HEK293 (cell line): ENCODE measurements around the gene SUSD6.

ENCODE experiments used
- CTCF ChIA-PET: fragments of 350-600 bp; formaldehyde crosslinking; extraction: SDS; loops from one replicate; lab custom pipeline; 2021; ENCODE audit warnings: antibody characterized with exemption; lab: Yijun Ruan, JAX
- POLR2A ChIA-PET: fragments of 300-600 bp; formaldehyde crosslinking; extraction: SDS; loops from one replicate; lab custom pipeline; 2020; ENCODE audit warnings: antibody characterized with exemption, inconsistent platforms; lab: Yijun Ruan, JAX
- H3K27ac ChIP-seq: fragments of 200-500 bp; sonication (Bioruptor generic); 2 replicates; pipeline ENCODE4 v1.5.1; 2014; ENCODE audit warnings: low read depth, low read length, control low read depth, inconsistent platforms; ENCODE audit errors: extremely low read depth
- H3K36me3 ChIP-seq, 2 experiments: fragments of 200-500 bp in 1 of 2; sonication (Bioruptor generic) in 1 of 2; 1 replicate in 1 of 2; 2 replicates in 1 of 2; pipeline ENCODE4 v1.5.1; 2014 to 2017; ENCODE audit warnings: inconsistent platforms in 2 of 2, low read length in 2 of 2; ENCODE audit not compliant: control insufficient read depth in 2 of 2, insufficient read depth in 1 of 2
- H3K4me1 ChIP-seq: fragments of 200-500 bp; sonication (Bioruptor generic); 2 replicates; pipeline ENCODE4 v1.5.1; 2014; ENCODE audit warnings: mild to moderate bottlenecking, low read length, inconsistent platforms; ENCODE audit not compliant: control insufficient read depth, insufficient read depth
- H3K4me3 ChIP-seq: 2 replicates; pipeline ENCODE4 v1.5.1; 2011; ENCODE audit warnings: low read depth, mild to moderate bottlenecking, control low read depth, low read length, moderate library complexity
- H3K9me3 ChIP-seq: fragments of 200-500 bp; sonication (Bioruptor generic); 2 replicates; pipeline ENCODE4 v1.5.1; 2014; ENCODE audit warnings: low read depth, low read length, inconsistent platforms; ENCODE audit not compliant: control insufficient read depth, insufficient read depth
- KLF1 ChIP-seq: fragments of 450-650 bp; formaldehyde crosslinking; IDR thresholded peaks from 2 replicates; pipeline ENCODE4 v1.5.1; 2016; ENCODE audit warnings: missing biosample characterization, missing genetic modification characterization
- PRDM1 ChIP-seq: fragments of 450-650 bp; formaldehyde crosslinking; IDR thresholded peaks from 2 replicates; pipeline ENCODE4; 2016; ENCODE audit warnings: missing biosample characterization, missing genetic modification characterization
- WT1 ChIP-seq: fragments of 450-650 bp; formaldehyde crosslinking; IDR thresholded peaks from 2 replicates; pipeline ENCODE4 v1.5.1; 2016; ENCODE audit warnings: missing biosample characterization, missing genetic modification characterization
- ZBTB11 ChIP-seq: fragments of 450-650 bp; formaldehyde crosslinking; conservative IDR thresholded peaks from 2 replicates; pipeline ENCODE4 v1.5.1; 2016; ENCODE audit warnings: low read depth, missing biosample characterization, missing genetic modification characterization
- ZBTB49 ChIP-seq: fragments of 450-650 bp; formaldehyde crosslinking; IDR thresholded peaks from 2 replicates; pipeline ENCODE4 v1.5.1; 2016; ENCODE audit warnings: missing biosample characterization, missing genetic modification characterization, low read depth
- ZBTB8A ChIP-seq: fragments of 450-650 bp; formaldehyde crosslinking; IDR thresholded peaks from 2 replicates; pipeline ENCODE4 v1.5.1; 2016; ENCODE audit warnings: missing biosample characterization, missing genetic modification characterization
- ZNF114 ChIP-seq: fragments of 450-650 bp; formaldehyde crosslinking; IDR thresholded peaks from 2 replicates; pipeline ENCODE4 v1.5.0; 2017; ENCODE audit warnings: missing biosample characterization, missing genetic modification characterization
- ZNF146 ChIP-seq: fragments of 450-650 bp; formaldehyde crosslinking; IDR thresholded peaks from 2 replicates; pipeline ENCODE4 v1.5.1; 2016; ENCODE audit warnings: missing biosample characterization, missing genetic modification characterization
- ZNF18 ChIP-seq: fragments of 450-650 bp; formaldehyde crosslinking; IDR thresholded peaks from 2 replicates; pipeline ENCODE4 v1.5.1; 2016; ENCODE audit warnings: missing biosample characterization, missing genetic modification characterization
- ZNF274 ChIP-seq, 2 experiments: fragments of 200-500 bp in 1 of 2; fragments of 450-650 bp in 1 of 2; sonication (Bioruptor generic) in 1 of 2; formaldehyde crosslinking in 1 of 2; IDR thresholded peaks; 2 replicates each; pipeline versions ENCODE4 v1.5.1 to v1.6.1; 2014 to 2016; ENCODE audit warnings: borderline replicate concordance in 1 of 2, inconsistent platforms in 1 of 2, low read length in 1 of 2, missing biosample characterization in 1 of 2, missing genetic modification characterization in 1 of 2
- ZNF302 ChIP-seq: fragments of 450-650 bp; formaldehyde crosslinking; IDR thresholded peaks from 2 replicates; pipeline ENCODE4 v1.5.1; 2016; ENCODE audit warnings: missing biosample characterization, missing genetic modification characterization, low read depth
- ZNF354C ChIP-seq: fragments of 450-650 bp; formaldehyde crosslinking; IDR thresholded peaks from 2 replicates; pipeline ENCODE4 v1.5.1; 2016; ENCODE audit warnings: missing biosample characterization, missing genetic modification characterization, low read depth, borderline replicate concordance
- ZNF391 ChIP-seq: fragments of 450-650 bp; formaldehyde crosslinking; IDR thresholded peaks from 2 replicates; pipeline ENCODE4 v1.5.1; 2016; ENCODE audit warnings: low read depth, missing biosample characterization, missing genetic modification characterization, borderline replicate concordance
- ZNF501 ChIP-seq: fragments of 450-650 bp; formaldehyde crosslinking; IDR thresholded peaks from 2 replicates; pipeline ENCODE4 v1.5.1; 2016; ENCODE audit warnings: missing biosample characterization, missing genetic modification characterization
- ZNF529 ChIP-seq: fragments of 450-650 bp; formaldehyde crosslinking; IDR thresholded peaks from 2 replicates; pipeline ENCODE4 v1.5.1; 2017; ENCODE audit warnings: missing genetic modification characterization, missing biosample characterization; ENCODE audit not compliant: insufficient replicate concordance
- ZNF585B ChIP-seq: fragments of 450-650 bp; formaldehyde crosslinking; IDR thresholded peaks from 2 replicates; pipeline ENCODE4 v1.5.1; 2016; ENCODE audit warnings: missing biosample characterization, missing genetic modification characterization
- ZNF645 ChIP-seq: fragments of 450-650 bp; formaldehyde crosslinking; IDR thresholded peaks from 2 replicates; pipeline ENCODE4; 2016; ENCODE audit warnings: missing biosample characterization, missing genetic modification characterization
- ZNF776 ChIP-seq: fragments of 450-650 bp; formaldehyde crosslinking; IDR thresholded peaks from 2 replicates; pipeline ENCODE4 v1.5.0; 2017; ENCODE audit warnings: missing biosample characterization, missing genetic modification characterization, borderline replicate concordance
- ZSCAN18 ChIP-seq: fragments of 450-650 bp; formaldehyde crosslinking; IDR thresholded peaks from 2 replicates; pipeline ENCODE4 v1.5.1; 2016; ENCODE audit warnings: missing biosample characterization, missing genetic modification characterization
- ZSCAN23 ChIP-seq: fragments of 450-650 bp; formaldehyde crosslinking; IDR thresholded peaks from 2 replicates; pipeline ENCODE4 v1.5.1; 2016; ENCODE audit warnings: missing biosample characterization, missing genetic modification characterization

The SUSD6 gene

GRCh38 chr14:69760810-69761209, 149.4 kb downstream of the SUSD6 start (continued):
- no peak for TF ChIP-seq ZNF529 (tag by site-specific recombination)
- no peak for TF ChIP-seq ZBTB11 (tag by site-specific recombination)

- peaks cover 6 to 13% of the 10 kb centered on the region in 2 experiments; a peak in 2 of 3 replicates for H3K36me3 ChIP-seq
- no peaks in the 10 kb centered on the region; the same call in 1 of the 2 replicates for H3K4me1 ChIP-seq
- ChIA-PET POLR2A (interaction anchor here (0.7 kb wide), 1 partner anchor 53 kb away, joined by 6 read pairs; no protein-coding TSS in a partner anchor), CTCF (no interaction called here)
- no peak for TF ChIP-seq ZNF645 (tag by site-specific recombination)
- TF ChIP-seq ZNF776, result no peak
- TF ChIP-seq KLF1, result no peak
- no peak for TF ChIP-seq WT1 (tag by site-specific recombination)
- no peak for TF ChIP-seq ZNF501 (tag by site-specific recombination)
- TF ChIP-seq ZBTB8A (tag by site-specific recombination), result no peak
- no peak for TF ChIP-seq ZNF18 (tag by site-specific recombination)
- TF ChIP-seq PRDM1 (tag by site-specific recombination), result no peak
- no peak for TF ChIP-seq ZNF354C (tag by site-specific recombination)
- no peak for TF ChIP-seq ZNF391 (tag by site-specific recombination)
- TF ChIP-seq ZSCAN18 (tag by site-specific recombination), result no peak
- TF ChIP-seq ZNF146, result no peak
- TF ChIP-seq ZNF529 (tag by site-specific recombination), result no peak
- TF ChIP-seq ZNF114 (tag by site-specific recombination), result no peak
- TF ChIP-seq ZNF302 (tag by site-specific recombination), result no peak
- TF ChIP-seq ZNF274 (IDR thresholded peaks at IDR 0.05; ENCODE audit: low read length), result no peak
- TF ChIP-seq ZNF274 (tag by site-specific recombination; IDR thresholded peaks at IDR 0.05; ENCODE audit: borderline replicate concordance), result no peak
- no peak for TF ChIP-seq ZSCAN23 (tag by site-specific recombination)
- TF ChIP-seq ZBTB49 (tag by site-specific recombination), result no peak
- TF ChIP-seq ZNF585B (tag by site-specific recombination), result no peak
- H3K27ac ChIP-seq, result no peak overlapping the region
- no peak overlapping the region for H3K4me3 ChIP-seq
- no peaks in the 10 kb centered on the region for H3K9me3 ChIP-seq
Observed at GRCh38 chr14:69763761-69764510, 152.5 kb downstream of the SUSD6 start.
